HG03442 (cell line): ENCODE data around the gene DDOST.

Experiments
- ATAC-seq: cut with Tn5 transposase; IDR thresholded peaks from one replicate; pipeline ENCODE4 v1.9.1; 2021; ENCODE audit warnings: mild to moderate bottlenecking, moderate library complexity; ENCODE audit not compliant: unreplicated experiment

Gene DDOST

GRCh38 chr1:20663365-20663764 is 2.2 kb upstream of the DDOST start:
- ATAC-seq = no peak

GRCh38 chr1:20662110-20662475 is 924 bp upstream of the DDOST start:
- ATAC-seq = no peak

GRCh38 chr1:20660847-20661206 is 342 bp downstream of the DDOST start:
- no peak for ATAC-seq

GRCh38 chr1:20660363-20660762 is 806 bp downstream of the DDOST start:
- ATAC-seq = no peak

- no peak for ATAC-seq
Observed at GRCh38 chr1:20658166-20658915, 2.8 kb downstream of the DDOST start.

GRCh38 chr1:20657024-20657423 is 4.1 kb downstream of the DDOST start:
- ATAC-seq = no peak

DNA sequence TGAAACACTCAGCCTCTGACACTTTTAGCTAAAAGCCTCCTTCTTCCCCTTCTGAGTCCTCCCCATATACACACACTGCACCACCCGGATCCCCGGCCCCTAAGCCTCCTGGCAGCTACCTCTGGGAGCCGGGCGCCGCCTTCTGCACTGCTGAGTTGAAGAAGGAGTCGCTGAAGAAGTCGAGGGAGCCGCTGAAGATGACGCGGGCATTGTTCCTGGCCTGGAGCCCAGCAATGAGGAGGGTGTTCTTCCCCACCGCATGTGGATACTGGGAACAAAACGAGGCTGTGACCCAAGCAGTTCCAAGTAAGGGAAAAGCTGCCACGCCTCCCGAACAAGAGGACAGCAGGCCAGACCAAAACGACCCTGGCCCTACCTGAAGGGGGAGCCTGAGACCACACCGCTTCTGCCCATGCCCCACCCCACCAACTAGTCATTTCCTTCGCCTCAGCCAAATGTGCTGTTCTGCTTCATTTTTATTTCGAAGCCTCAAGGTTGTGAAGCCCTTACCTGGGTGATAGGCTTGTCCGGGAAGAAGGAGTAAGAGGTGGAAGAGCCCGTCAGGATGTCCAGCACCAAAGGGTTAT is 7.0 kb downstream of the DDOST start:
- ATAC-seq = no peak

DNA sequence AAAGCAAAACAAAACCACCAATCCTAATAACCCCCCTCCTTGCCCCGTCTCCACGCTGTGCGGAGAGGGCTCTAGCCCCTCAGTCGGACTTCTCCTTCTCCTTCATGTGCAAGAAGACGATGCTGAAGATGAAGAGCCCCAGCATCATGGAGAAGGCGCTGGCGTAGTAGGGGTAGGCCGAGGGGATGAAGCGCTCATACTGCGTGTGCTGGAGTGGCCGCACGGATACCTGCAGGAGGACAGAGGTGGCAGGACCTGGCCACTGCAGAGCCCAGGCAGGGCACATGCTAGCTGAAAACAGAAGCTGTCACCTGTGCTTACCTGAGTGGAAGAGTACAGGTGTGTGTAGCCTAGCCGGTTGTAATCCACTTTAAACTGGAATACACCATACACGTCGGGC is 8.9 kb downstream of the DDOST start:
- ATAC-seq = no peak

DNA sequence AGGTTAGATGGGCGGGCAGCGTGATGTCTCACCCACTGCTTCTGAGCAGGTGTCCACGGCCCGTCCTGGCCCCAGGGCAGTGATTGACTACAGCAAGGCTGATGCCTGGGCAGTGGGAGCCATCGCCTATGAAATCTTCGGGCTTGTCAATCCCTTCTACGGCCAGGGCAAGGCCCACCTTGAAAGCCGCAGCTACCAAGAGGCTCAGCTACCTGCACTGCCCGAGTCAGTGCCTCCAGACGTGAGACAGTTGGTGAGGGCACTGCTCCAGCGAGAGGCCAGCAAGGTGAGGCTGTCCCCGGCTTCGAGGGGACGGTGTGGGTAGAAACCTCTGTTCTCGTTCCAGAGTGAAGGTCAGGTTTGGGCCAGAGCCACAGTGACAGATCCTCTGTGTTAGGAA is 12.2 kb downstream of the DDOST start:
- no peak for ATAC-seq

GRCh38 chr1:20648438-20648837 is 12.7 kb downstream of the DDOST start:
- ATAC-seq = no peak

DNA sequence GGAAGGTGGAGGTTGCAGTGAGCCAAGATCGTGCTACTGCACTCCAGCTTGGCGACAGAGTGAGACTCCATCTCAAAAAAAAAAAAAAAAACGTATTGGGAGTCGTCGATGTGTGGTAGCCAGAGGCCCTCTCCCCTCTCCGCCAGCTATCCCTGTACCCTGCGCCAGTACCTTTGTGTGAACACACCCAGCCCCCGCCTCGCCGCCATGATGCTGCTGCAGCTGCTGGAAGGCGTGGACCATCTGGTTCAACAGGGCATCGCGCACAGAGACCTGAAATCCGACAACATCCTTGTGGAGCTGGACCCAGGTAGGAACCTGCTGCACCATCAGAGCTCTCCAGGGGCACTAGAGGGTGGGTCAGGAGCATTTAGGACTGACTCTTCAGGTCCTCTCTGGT is 15.8 kb downstream of the DDOST start:
- ATAC-seq = no peak

GRCh38 chr1:20644416-20644815 is 16.8 kb downstream of the DDOST start:
- ATAC-seq = no peak

- no peak for ATAC-seq
Observed at GRCh38 chr1:20643080-20643479, 18.1 kb downstream of the DDOST start.

GRCh38 chr1:20641975-20642374 is 19.2 kb downstream of the DDOST start:
- ATAC-seq = no peak

- ATAC-seq = no peak
Observed at GRCh38 chr1:20640183-20640597, 21.0 kb downstream of the DDOST start.

DNA sequence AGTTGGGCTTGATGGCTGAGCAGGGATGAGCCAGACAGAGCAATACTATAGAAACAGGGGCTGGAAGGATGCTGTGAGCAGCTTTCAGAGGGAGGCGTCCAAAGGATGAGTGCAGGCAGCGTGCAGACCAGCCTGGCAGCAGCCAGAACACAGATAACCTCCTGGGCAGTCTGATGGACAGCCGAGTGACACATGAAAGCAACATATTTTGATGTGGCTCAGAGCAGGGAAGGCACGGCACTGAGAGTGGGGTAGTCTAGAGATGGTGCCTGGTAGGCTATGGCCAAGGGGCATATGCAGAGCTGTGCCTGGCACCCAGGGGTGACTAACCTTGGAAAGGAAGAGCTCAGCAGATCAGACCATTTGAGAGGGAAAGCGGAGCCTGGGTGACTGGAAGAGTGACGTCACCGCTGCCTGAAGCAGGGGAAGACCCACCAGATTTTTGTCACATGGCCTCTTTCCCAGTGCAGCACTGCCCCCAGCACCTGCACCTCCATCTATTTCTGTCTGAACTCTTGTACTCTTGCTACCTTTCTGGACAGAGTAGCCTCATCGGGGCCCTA is 24.3 kb downstream of the DDOST start:
- no peak for ATAC-seq

DNA sequence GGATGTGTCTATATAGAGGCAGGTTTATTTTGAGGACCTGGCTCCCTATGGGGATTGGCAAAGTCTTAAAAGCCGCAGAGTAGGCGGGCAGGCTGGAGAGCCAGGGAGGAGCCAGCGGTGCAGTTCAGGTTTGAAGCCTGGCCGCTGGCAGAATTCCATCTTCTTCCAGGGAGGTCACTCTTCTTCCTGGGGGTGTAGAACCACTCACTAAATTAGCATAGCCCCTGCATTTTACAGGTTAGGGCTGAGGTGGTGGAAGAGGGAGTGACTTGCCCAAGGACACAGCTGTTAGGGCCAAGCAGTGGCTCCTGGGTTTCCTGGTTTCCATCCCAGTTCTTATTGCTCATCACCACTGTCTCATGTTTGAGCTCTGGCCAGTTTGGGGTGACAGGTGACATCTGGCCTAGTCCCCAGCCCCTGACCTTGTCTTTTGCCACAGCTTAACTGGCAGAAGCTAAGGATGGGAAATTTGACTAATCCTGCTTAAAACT is 26.5 kb downstream of the DDOST start:
- ATAC-seq = no peak

DNA sequence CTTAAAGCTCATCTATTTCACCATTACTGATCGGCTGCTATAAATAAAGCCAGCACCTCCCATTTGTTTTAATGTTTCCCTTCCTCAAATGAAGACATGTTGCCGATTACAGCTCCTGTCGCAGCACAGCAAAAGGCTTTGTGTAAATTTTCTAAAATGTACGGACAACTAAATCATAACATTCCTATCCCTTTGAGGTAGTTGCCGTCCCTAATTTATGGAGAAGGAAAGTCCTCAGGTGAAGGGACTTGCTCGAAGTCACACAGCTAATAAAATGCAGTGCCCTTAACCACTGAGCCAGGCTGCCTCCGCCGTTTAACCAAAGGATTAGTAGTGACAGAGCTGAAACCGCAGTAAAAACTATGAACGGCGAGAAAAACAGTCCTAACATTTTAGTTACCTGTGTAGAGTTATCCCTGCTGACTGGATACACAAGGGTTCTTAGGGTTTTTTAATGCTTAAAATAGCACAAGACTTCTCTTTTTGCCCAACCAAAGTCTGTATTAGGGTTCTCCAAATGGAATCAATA is 27.0 kb downstream of the DDOST start:
- ATAC-seq = no peak

GRCh38 chr1:20633190-20634064 is 27.7 kb downstream of the DDOST start, which contains the start of gene PINK1:
Gene PINK1, plus strand, starts transcription at chr1:20633458. Its CDS starts 91 bp downstream, at chr1:20633549.
- peak; percentile 51 for ATAC-seq

GRCh38 chr1:20632386-20632785 is 28.8 kb downstream of the DDOST start:
- ATAC-seq = no peak

- ATAC-seq = no peak
Observed at GRCh38 chr1:20630729-20631128, 30.4 kb downstream of the DDOST start.
